ENCODE results near the gene UBE3B.

UBE3B gene

GRCh38 chr12:109513977-109514376 is 36.5 kb downstream of the UBE3B start:
- Histone ChIP-seq H3K9ac (ENCODE audit: low read length) (no peak overlapping the region), H3K4me3 (ENCODE audit: low read depth, low read length) (no peak overlapping the region), H3K36me3 (ENCODE audit: control insufficient read depth in 1 of 2, insufficient read depth in 2 of 2, low read length in 2 of 2) (peaks cover 45 to 59% of the 10 kb centered on the region in 2 experiments), H2AK5ac (ENCODE audit: low read length) (no peak overlapping the region), H4K12ac (ENCODE audit: low read depth, low read length) (no peak overlapping the region), H2BK5ac (ENCODE audit: low read depth, low read length, poor library complexity) (no peak overlapping the region), H3K27ac (ENCODE audit: low read depth, low read length) (no peak overlapping the region), H3K79me2 (ENCODE audit: control insufficient read depth, insufficient read depth, low read length, poor library complexity) (no peaks in the 10 kb centered on the region), H3K79me1 (ENCODE audit: low read length) (no peaks in the 10 kb centered on the region), H3K18ac (ENCODE audit: low read length) (no peak overlapping the region), H3K4me1 (ENCODE audit: control insufficient read depth in 1 of 2, insufficient read depth in 2 of 2, low read length in 2 of 2) (no peaks in the 10 kb centered on the region), H3K27me3 (ENCODE audit: insufficient read depth, low read length) (no peaks in the 10 kb centered on the region), H2AFZ (ENCODE audit: insufficient read depth, low read length, poor library complexity) (no peak overlapping the region), H2BK120ac (ENCODE audit: insufficient read depth, low read length, poor library complexity) (no peak overlapping the region), H2BK12ac (ENCODE audit: low read length) (no peak overlapping the region), H3K4ac (ENCODE audit: low read depth, low read length) (no peak overlapping the region), H4K91ac (ENCODE audit: low read depth, low read length) (no peak overlapping the region), H3K9me3 (ENCODE audit: insufficient read depth, low read depth, low read length) (no peaks in the 10 kb centered on the region), H4K8ac (ENCODE audit: low read depth, low read length) (no peak overlapping the region), H3K23ac (ENCODE audit: low read length) (no peak overlapping the region), H3K14ac (ENCODE audit: low read length) (no peak overlapping the region), H3K4me2 (ENCODE audit: low read length) (no peak overlapping the region)
- no peak for DNase-seq
- no CpG with 5 or more reads among the region's 4 CpGs for WGBS (ENCODE audit: extremely low coverage, insufficient coverage, insufficient read length)

GRCh38 chr12:109517619-109518018 is 40.2 kb downstream of the UBE3B start:
- no peaks in the 10 kb centered on the region for H3K4me1 ChIP-seq (ENCODE audit: control insufficient read depth in 1 of 2, insufficient read depth in 2 of 2, low read length in 2 of 2)
- no peaks in the 10 kb centered on the region for H3K79me2 ChIP-seq (ENCODE audit: control insufficient read depth, insufficient read depth, low read length, poor library complexity)
- H3K9me3 ChIP-seq (ENCODE audit: insufficient read depth, low read depth, low read length) = no peaks in the 10 kb centered on the region
- DNase-seq = no peak
- WGBS (ENCODE audit: extremely low coverage, insufficient coverage, insufficient read length) = no CpG with 5 or more reads among the region's 6 CpGs
- no peak overlapping the region for H3K18ac ChIP-seq (ENCODE audit: low read length)
- peaks cover 43 to 60% of the 10 kb centered on the region in 2 experiments for H3K36me3 ChIP-seq (ENCODE audit: control insufficient read depth in 1 of 2, insufficient read depth in 2 of 2, low read length in 2 of 2)
- H3K4me2 ChIP-seq (ENCODE audit: low read length) = no peak overlapping the region
- no peak overlapping the region for H3K4me3 ChIP-seq (ENCODE audit: low read depth, low read length)
- H4K91ac ChIP-seq (ENCODE audit: low read depth, low read length) = no peak overlapping the region
- no peak overlapping the region for H2AFZ ChIP-seq (ENCODE audit: insufficient read depth, low read length, poor library complexity)
- H3K27ac ChIP-seq (ENCODE audit: low read depth, low read length) = no peak overlapping the region
- no peak overlapping the region for H4K12ac ChIP-seq (ENCODE audit: low read depth, low read length)
- H2BK120ac ChIP-seq (ENCODE audit: insufficient read depth, low read length, poor library complexity) = no peak overlapping the region
- H4K8ac ChIP-seq (ENCODE audit: low read depth, low read length) = no peak overlapping the region
- H3K4ac ChIP-seq (ENCODE audit: low read depth, low read length) = no peak overlapping the region
- H2BK12ac ChIP-seq (ENCODE audit: low read length) = no peak overlapping the region
- no peak overlapping the region for H3K14ac ChIP-seq (ENCODE audit: low read length)
- no peak overlapping the region for H3K9ac ChIP-seq (ENCODE audit: low read length)
- no peak overlapping the region for H2AK5ac ChIP-seq (ENCODE audit: low read length)
- H2BK5ac ChIP-seq (ENCODE audit: low read depth, low read length, poor library complexity) = no peak overlapping the region
- no peaks in the 10 kb centered on the region for H3K27me3 ChIP-seq (ENCODE audit: insufficient read depth, low read length)
- no peaks in the 10 kb centered on the region for H3K79me1 ChIP-seq (ENCODE audit: low read length)
- no peak overlapping the region for H3K23ac ChIP-seq (ENCODE audit: low read length)

GRCh38 chr12:109518820-109519665 is 41.6 kb downstream of the UBE3B start:
- Histone ChIP-seq H3K14ac (ENCODE audit: low read length) (no peak overlapping the region), H3K9ac (ENCODE audit: low read length) (no peak overlapping the region), H2AFZ (ENCODE audit: insufficient read depth, low read length, poor library complexity) (no peak overlapping the region), H3K36me3 (ENCODE audit: control insufficient read depth in 1 of 2, insufficient read depth in 2 of 2, low read length in 2 of 2) (peaks cover 50 to 64% of the 10 kb centered on the region in 2 experiments), H4K8ac (ENCODE audit: low read depth, low read length) (no peak overlapping the region), H3K79me1 (ENCODE audit: low read length) (no peaks in the 10 kb centered on the region), H3K23ac (ENCODE audit: low read length) (no peak overlapping the region), H4K91ac (ENCODE audit: low read depth, low read length) (no peak overlapping the region), H3K79me2 (ENCODE audit: control insufficient read depth, insufficient read depth, low read length, poor library complexity) (no peaks in the 10 kb centered on the region), H2BK12ac (ENCODE audit: low read length) (no peak overlapping the region), H4K12ac (ENCODE audit: low read depth, low read length) (no peak overlapping the region), H3K27me3 (ENCODE audit: insufficient read depth, low read length) (no peaks in the 10 kb centered on the region), H3K4me3 (ENCODE audit: low read depth, low read length) (no peak overlapping the region), H3K27ac (ENCODE audit: low read depth, low read length) (no peak overlapping the region), H3K4me2 (ENCODE audit: low read length) (no peak overlapping the region), H3K9me3 (ENCODE audit: insufficient read depth, low read depth, low read length) (no peaks in the 10 kb centered on the region), H2BK5ac (ENCODE audit: low read depth, low read length, poor library complexity) (no peak overlapping the region), H3K4ac (ENCODE audit: low read depth, low read length) (no peak overlapping the region), H2AK5ac (ENCODE audit: low read length) (no peak overlapping the region), H2BK120ac (ENCODE audit: insufficient read depth, low read length, poor library complexity) (no peak overlapping the region), H3K18ac (ENCODE audit: low read length) (no peak overlapping the region), H3K4me1 (ENCODE audit: control insufficient read depth in 1 of 2, insufficient read depth in 2 of 2, low read length in 2 of 2) (no peaks in the 10 kb centered on the region)
- DNase-seq = peak; percentile 45 to 72
- WGBS (ENCODE audit: extremely low coverage, insufficient coverage, insufficient read length) = no CpG with 5 or more reads among the region's 11 CpGs

GRCh38 chr12:109519787-109520186 is 42.4 kb downstream of the UBE3B start:
- no peak overlapping the region for H3K27ac ChIP-seq (ENCODE audit: low read depth, low read length)
- H2BK12ac ChIP-seq (ENCODE audit: low read length) = no peak overlapping the region
- H3K23ac ChIP-seq (ENCODE audit: low read length) = peak overlapping the region; percentile 56
- no peak overlapping the region for H2AFZ ChIP-seq (ENCODE audit: insufficient read depth, low read length, poor library complexity)
- H3K27me3 ChIP-seq (ENCODE audit: insufficient read depth, low read length) = no peaks in the 10 kb centered on the region
- peaks cover 2% of the 10 kb centered on the region for H3K79me1 ChIP-seq (ENCODE audit: low read length)
- H3K4me2 ChIP-seq (ENCODE audit: low read length) = no peak overlapping the region
- H2BK120ac ChIP-seq (ENCODE audit: insufficient read depth, low read length, poor library complexity) = no peak overlapping the region
- H3K36me3 ChIP-seq (ENCODE audit: control insufficient read depth in 1 of 2, insufficient read depth in 2 of 2, low read length in 2 of 2) = peaks cover 48 to 62% of the 10 kb centered on the region in 2 experiments
- H3K9ac ChIP-seq (ENCODE audit: low read length) = no peak overlapping the region
- H4K91ac ChIP-seq (ENCODE audit: low read depth, low read length) = no peak overlapping the region
- no peak overlapping the region for H2AK5ac ChIP-seq (ENCODE audit: low read length)
- H3K4me3 ChIP-seq (ENCODE audit: low read depth, low read length) = no peak overlapping the region
- no peak overlapping the region for H4K12ac ChIP-seq (ENCODE audit: low read depth, low read length)
- H3K79me2 ChIP-seq (ENCODE audit: control insufficient read depth, insufficient read depth, low read length, poor library complexity) = no peaks in the 10 kb centered on the region
- H4K8ac ChIP-seq (ENCODE audit: low read depth, low read length) = no peak overlapping the region
- H3K14ac ChIP-seq (ENCODE audit: low read length) = no peak overlapping the region
- H3K4ac ChIP-seq (ENCODE audit: low read depth, low read length) = no peak overlapping the region
- DNase-seq = no peak
- no CpG with 5 or more reads among the region's 6 CpGs for WGBS (ENCODE audit: extremely low coverage, insufficient coverage, insufficient read length)
- H2BK5ac ChIP-seq (ENCODE audit: low read depth, low read length, poor library complexity) = no peak overlapping the region
- H3K4me1 ChIP-seq (ENCODE audit: control insufficient read depth in 1 of 2, insufficient read depth in 2 of 2, low read length in 2 of 2) = peaks cover 4 to 6% of the 10 kb centered on the region in 2 experiments
- H3K9me3 ChIP-seq (ENCODE audit: insufficient read depth, low read depth, low read length) = no peaks in the 10 kb centered on the region
- H3K18ac ChIP-seq (ENCODE audit: low read length) = no peak overlapping the region

Data from trophoblast cell (in vitro differentiated cells and primary cell).